BJ (cell line): ENCODE results near the gene OR10G3. TPM values are rescaled to one million over a fixed set of nuclear protein-coding genes. Genes with fewer than 3 reads are reported as not detected.

Experiments
- CTCF ChIA-PET: fragments of 350-600 bp; formaldehyde crosslinking; extraction: SDS; loops from one replicate; lab custom pipeline; 2021; ENCODE audit warnings: antibody characterized with exemption, inconsistent platforms; lab: Yijun Ruan, JAX
- POLR2A ChIA-PET: fragments of 300-600 bp; sonication (Branson Sonifier 250); formaldehyde crosslinking; extraction: SDS; loops from one replicate; lab custom pipeline; 2021; ENCODE audit warnings: antibody characterized with exemption; lab: Charles Lee
- DNase-seq: peaks from one replicate; pipeline ENCODE4 v3.0.0-alpha.2; 2011; ENCODE audit warnings: low read depth
- H3K27me3 ChIP-seq: 2 replicates; pipeline ENCODE4 v1.6.0; 2011; ENCODE audit warnings: low read length; ENCODE audit not compliant: control insufficient read depth, insufficient read depth
- H3K36me3 ChIP-seq: 2 replicates; pipeline ENCODE4 v1.5.1; 2011; ENCODE audit warnings: low read length; ENCODE audit not compliant: control insufficient read depth, insufficient read depth
- H3K4me3 ChIP-seq: 2 replicates; pipeline ENCODE4 v1.5.1; 2011; ENCODE audit warnings: low read depth, mild to moderate bottlenecking, control low read depth, low read length
- polyA plus RNA-seq: library from polyadenylated mRNA; depleted of rRNA; stranded (reverse); fragments of >200 nt; gene quantifications from 2 replicates; pipeline ENCODE4 v1.2.3, GENCODE V29; 2011
- TF ChIP-seq, protein P1 (sequence below): IDR thresholded peaks from 2 replicates; pipeline ENCODE4 v1.5.1; 2011; ENCODE audit warnings: low read depth, mild to moderate bottlenecking, control low read depth, inconsistent platforms, low read length, moderate library complexity; ENCODE audit not compliant: insufficient read depth

Gene OR10G3
- polyA plus RNA-seq, 1 experiment = not detected

GRCh38 chr14:21589317-21589716 lies 9.4 kb upstream of the OR10G3 start:
- no peaks in the 10 kb centered on the region for H3K27me3 ChIP-seq
- DNase-seq = no peak
- TF ChIP-seq, protein P1, sequence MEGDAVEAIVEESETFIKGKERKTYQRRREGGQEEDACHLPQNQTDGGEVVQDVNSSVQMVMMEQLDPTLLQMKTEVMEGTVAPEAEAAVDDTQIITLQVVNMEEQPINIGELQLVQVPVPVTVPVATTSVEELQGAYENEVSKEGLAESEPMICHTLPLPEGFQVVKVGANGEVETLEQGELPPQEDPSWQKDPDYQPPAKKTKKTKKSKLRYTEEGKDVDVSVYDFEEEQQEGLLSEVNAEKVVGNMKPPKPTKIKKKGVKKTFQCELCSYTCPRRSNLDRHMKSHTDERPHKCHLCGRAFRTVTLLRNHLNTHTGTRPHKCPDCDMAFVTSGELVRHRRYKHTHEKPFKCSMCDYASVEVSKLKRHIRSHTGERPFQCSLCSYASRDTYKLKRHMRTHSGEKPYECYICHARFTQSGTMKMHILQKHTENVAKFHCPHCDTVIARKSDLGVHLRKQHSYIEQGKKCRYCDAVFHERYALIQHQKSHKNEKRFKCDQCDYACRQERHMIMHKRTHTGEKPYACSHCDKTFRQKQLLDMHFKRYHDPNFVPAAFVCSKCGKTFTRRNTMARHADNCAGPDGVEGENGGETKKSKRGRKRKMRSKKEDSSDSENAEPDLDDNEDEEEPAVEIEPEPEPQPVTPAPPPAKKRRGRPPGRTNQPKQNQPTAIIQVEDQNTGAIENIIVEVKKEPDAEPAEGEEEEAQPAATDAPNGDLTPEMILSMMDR = no peak
- POLR2A ChIA-PET = no interaction called here
- CTCF ChIA-PET = no interaction called here
- H3K4me3 ChIP-seq = no peak overlapping the region
- no peaks in the 10 kb centered on the region for H3K36me3 ChIP-seq

DNA sequence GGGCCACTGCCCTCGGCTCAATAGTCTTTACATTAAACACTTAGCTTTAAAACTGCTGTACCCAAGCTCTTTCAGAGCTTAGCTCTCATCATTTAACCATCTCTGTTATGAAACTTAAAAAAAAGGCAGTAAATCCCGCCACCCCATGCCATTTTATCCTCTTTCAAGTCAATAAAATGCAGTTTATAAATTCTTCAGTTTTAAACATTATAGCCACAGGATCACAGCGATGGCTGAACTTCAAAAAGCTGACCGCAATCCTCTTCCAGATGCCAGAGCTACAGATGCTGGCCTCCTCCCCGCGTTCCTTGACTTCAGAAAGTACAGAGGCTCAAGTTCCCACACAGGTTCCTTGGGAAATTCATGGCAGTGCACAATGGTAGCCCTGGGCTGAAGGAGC lies 4.2 kb downstream of the OR10G3 start:
- TF ChIP-seq, protein P1 = no peak
- Histone ChIP-seq H3K27me3 (no peaks in the 10 kb centered on the region), H3K36me3 (no peaks in the 10 kb centered on the region), H3K4me3 (no peak overlapping the region)
- ChIA-PET CTCF (no interaction called here), POLR2A (no interaction called here)
- no peak for DNase-seq

- TF ChIP-seq, protein P1 = no peak
- H3K27me3 ChIP-seq = no peaks in the 10 kb centered on the region
- no peak overlapping the region for H3K4me3 ChIP-seq
- CTCF ChIA-PET = no interaction called here
- POLR2A ChIA-PET = no interaction called here
- DNase-seq = no peak
- no peaks in the 10 kb centered on the region for H3K36me3 ChIP-seq
Measured at GRCh38 chr14:21572604-21573003, 7.3 kb downstream of the OR10G3 start.

DNA sequence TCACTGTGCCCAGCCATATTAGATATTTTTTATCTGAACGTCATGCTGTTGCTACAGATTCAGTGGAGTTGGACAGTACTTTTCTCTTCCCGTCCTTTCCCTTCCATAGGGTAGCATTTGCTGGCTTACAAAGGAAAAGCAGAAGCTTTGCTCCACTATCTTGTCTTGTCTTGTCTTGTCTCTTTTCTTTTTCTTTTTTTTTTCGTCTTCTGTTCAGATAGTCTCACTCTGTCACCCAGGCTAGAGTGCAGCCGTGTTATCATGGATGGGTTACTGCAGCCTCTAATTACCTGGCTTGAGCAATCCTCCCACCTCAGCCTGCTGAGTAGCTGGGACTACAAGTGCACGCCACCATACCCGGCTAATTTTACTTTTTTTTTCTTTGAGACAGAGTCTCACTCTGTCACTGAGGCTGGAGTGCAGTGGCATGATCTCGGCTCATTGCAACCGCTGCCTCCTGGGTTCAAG lies 21.1 kb downstream of the OR10G3 start:
- TF ChIP-seq, protein P1 = no peak
- H3K36me3 ChIP-seq = no peaks in the 10 kb centered on the region
- ChIA-PET CTCF (interaction anchor here (1.0 to 3.2 kb wide), 3 partner anchors 10 to 60 kb away, joined by 3 to 19 read pairs (median 3); no protein-coding TSS in a partner anchor), POLR2A (no interaction called here)
- H3K4me3 ChIP-seq = no peak overlapping the region
- H3K27me3 ChIP-seq = no peaks in the 10 kb centered on the region
- no peak for DNase-seq

GRCh38 chr14:21557084-21557901 lies 22.6 kb downstream of the OR10G3 start:
- ChIA-PET POLR2A (no interaction called here), CTCF (interaction anchor here (0.6 to 3.2 kb wide), 10 partner anchors 8 to 102 kb away, joined by 3 to 19 read pairs (median 3); partner anchors contain the start of gene METTL3)
- Histone ChIP-seq H3K27me3 (no peaks in the 10 kb centered on the region), H3K36me3 (no peaks in the 10 kb centered on the region), H3K4me3 (no peak overlapping the region)
- TF ChIP-seq, protein P1 = peak; percentile 59
- peak; percentile 91 for DNase-seq
